Erythroblast (primary cell): ENCODE results near the gene STK24.

Experiments
- GATA1 ChIP-seq: IDR thresholded peaks from 2 replicates; pipeline ENCODE4 v1.6.1; 2011; ENCODE audit warnings: low read depth, mild to moderate bottlenecking, control low read depth, low read length, moderate library complexity
- POLR2A ChIP-seq: IDR thresholded peaks from 2 replicates; pipeline ENCODE4 v1.6.1; 2011; ENCODE audit warnings: mild to moderate bottlenecking, low read length

- TF ChIP-seq POLR2A (no peak), GATA1 (no peak)
Observed at GRCh38 chr13:98503175-98504028, 73.5 kb downstream of the STK24 start.
